ENCODE results near the gene OR2F2.

Gene OR2F2, protein sequence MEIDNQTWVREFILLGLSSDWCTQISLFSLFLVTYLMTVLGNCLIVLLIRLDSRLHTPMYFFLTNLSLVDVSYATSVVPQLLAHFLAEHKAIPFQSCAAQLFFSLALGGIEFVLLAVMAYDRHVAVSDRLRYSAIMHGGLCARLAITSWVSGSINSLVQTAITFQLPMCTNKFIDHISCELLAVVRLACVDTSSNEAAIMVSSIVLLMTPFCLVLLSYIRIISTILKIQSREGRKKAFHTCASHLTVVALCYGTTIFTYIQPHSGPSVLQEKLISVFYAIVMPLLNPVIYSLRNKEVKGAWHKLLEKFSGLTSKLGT

DNA sequence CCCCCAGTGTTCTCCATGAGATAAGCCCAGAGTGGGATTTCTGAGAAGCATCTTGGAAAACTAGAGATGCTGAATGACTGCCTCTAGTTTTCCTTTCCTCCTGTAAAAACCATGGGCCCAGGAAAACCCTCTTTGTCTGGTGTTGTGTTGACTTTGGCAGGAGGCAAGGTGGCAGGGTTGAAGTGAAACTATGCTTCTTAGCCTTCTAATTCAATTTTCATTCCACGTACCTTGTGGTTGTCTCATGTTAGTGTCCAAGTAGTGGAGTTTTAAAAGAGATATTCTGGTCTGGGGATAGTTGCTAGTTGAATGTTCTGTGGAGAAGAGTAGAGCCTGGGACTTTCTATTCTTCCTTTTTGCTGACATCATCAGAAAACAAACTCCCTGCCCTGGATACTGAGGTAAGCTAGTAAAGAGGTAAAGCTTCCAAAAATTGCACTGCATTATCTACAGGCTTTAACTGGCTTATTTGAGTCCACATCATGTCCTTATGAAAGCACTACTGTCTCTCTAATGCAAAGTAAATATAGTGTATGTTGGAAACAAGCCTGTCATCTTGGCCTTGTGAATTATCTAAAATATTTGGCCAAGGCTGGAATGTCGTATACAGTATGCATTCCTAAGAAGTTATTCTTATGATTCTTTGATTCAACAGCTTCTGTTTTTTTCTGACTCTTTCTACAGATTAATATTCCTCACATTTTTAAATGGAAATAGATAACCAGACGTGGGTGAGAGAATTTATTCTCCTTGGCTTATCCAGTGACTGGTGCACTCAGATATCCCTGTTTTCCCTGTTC is at the start of gene OR2F2:
Gene OR2F2 (plus strand): TSS at position 708 of the 800 bp plus-strand sequence. CDS start 0 bp downstream, at position 708.
- DNase-seq: no peak

DNA sequence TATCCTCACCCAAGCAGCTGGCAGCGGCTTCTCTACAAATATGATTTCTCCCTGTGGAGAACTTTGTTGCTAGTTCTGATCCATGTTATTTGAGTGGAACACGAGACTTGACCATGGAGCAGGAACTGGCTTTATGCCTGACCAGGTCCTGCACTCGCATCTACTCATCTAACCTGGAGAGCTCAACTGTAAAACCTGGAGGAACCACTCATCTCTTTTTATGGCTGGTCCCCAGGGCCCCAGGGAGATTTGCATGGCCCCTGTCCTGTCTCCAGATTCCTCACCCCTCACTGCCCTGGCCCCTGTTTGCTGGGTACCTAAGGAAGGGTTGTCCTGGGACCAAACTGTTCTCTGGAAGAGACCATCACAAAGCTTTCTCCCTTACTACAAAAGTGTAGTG is 49.1 kb upstream of the OR2F2 start:
- DNase-seq: no peak

DNA sequence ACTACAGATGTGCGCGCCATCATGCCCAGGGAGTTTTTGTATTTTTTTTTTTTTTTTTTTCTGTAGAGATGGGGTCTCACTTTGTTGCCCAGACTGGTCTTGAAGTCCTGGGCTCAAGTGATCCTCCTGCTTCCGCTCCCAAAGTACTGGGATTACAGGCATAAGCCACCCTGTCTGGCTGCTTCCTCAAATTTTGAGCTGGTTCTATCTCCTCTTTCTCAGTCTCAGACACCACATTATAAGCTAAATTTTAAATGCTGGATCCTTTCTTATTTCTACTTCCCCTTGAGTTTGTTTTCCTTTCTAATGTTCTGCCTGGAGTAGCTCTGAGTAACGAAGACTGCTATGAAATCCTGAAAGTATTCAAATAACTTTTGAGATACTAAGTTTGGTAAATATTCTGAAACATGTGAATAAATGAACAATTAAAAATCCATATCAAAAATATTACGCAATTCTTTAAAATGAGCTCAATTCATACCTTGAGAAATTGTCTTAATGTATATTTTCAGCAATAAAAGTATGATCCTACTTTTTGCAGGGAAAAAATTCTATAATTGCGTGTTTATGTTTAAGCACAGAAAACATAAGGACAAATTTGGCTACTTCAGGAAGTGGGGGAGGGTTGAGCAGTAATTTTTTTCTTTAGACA is 48.1 kb upstream of the OR2F2 start:
- DNase-seq: no peak

DNA sequence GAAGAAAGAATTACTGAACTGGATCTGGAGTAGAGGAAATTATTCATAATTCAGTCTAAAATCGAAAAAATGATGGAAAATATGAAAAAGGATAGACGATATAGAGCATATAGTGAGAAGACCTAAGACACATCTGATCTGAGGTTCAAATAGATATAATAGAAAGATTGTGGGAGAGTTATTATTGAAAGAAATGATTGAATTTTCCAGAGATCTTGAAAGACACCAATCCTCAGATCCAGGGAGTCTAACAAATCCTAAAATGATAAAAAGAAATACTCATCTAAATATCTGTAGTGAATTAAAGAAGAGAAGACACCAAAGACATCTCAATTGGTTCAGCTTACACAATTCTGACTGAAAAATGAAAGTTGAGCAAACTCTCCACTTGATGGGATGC is 46.0 kb upstream of the OR2F2 start:
- DNase-seq: no peak

DNA sequence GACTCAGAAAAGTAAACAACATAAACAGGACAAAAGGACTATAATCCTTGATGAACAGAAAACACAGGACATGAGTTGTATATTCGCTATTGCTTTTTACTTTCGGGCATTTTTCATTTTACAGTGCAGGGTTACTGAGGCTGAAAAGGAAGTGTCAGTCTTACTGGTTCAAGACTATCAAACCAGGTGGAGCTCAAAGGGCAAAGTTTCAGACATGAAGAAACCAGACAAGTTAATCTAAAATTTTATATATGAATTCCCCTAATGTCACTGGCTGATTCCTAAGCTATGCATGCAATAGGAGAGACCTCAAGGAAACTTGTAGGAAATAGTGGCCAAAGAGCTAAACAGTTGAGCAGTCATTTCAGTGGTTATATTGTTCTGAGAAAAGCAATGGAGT is 44.5 kb upstream of the OR2F2 start:
- DNase-seq: no peak

DNA sequence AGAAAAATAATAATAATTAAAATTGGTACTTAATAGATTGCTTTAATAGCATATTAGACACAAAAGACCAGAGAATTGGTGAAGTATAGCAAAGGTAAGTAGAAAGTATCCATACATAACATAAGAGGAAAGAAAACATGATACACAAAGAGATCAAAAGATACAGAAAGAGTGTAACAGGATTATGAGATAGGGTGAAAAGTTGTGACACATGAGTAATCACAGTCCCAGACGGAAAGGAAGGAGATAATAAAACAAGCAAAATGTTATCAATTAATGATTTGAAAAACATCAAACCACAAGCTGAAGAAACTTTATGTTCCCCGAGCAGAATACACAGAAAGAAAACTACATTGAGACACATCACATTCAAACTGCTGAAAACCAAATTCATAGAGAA is 43.6 kb upstream of the OR2F2 start:
- no peak for DNase-seq

DNA sequence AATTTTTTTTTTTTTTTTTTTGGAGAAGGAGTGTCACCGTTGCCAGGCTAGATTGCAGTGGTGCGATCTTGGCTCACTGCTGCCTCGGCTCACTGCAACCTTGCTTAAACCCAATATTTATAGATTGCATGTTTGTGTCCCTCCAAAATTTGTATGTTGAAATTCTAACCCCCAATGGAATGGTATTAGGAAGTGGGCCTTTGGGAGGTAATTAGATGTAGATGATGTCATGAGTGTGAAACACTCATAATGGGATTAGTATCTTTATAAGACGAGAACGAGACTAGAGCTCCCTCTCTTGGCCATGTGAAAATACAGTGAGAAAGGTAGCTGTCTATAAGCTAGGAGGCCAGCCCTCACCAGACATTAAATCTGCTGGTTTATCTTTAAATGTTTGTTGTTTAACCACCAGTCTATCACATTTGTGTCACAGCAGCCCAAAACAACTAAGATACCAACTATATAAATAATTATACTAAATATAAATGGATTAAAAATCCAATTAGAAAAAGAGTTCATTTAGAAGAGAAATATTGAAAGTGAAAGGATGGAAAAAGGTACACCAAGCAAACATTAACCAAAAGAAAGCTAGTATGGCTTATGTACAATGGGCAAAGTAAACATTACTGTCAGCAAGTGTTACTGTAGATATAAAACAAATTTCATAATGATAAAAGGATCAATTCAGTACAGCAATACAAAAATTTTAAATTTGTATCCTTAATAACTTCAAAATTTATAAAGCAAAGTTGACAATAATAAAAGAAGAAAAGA is 42.3 kb upstream of the OR2F2 start:
- DNase-seq: no peak

DNA sequence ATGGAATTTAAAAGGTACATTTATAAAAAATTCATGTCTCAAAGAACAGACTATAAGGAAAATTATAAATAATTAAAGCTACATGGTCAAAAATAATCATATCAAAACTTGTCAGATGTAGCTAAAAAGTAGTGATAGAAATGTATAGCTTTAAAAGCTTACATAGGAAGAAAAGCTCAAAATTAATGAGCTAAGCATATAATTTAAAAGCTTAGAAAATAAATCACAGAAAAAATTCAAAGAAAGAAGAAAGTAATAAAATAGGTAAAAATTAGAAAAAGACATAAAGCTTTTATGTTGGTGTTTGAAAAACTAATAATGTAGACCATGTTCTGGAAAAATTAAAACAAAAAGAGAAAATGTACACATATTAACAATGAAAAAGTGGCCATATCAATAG is 38.4 kb upstream of the OR2F2 start:
- DNase-seq: no peak

DNA sequence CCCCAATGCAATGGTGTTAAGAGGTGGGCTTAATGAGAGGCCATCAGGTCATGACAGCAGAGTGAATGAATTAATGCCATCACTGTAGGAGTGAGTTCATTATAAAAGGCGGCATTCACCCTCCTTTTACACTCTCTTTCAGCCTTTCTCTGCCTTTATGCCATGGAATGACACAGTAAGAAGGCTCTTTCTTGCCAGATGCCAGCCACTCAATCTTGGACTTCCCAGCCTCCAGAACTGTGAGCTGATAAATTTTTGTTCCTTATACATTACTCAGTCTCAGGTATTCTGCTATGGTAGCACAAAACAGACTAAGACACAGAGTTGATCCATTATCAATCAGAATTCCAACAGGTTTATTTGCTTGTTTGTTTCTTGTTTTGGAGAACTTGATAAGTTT is 36.2 kb upstream of the OR2F2 start:
- DNase-seq: no peak

DNA sequence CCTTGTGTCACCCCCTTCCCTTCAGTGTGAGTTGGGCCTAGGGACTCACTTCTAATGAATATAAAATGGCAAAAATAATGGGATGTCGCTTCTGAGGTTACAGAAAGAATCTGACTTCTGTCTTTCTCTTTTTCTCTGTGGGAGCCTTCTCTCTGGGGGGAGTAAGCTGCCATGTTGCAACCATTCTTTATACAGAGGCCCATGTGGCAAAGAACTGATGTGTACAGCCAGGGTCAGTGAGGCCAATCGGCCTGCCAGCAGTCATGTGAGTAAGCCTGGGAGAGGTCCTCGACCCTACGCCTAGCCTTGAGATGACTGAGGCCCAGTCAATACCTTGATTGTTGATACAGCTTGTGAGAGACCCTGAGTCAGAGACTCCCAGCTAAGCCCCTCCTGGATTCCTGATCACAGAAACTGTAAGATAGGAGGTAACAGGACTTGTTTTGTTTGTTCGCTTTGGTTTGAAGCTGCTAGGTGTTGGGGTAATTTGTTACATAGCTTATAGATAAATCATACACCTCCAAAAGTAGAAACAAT is 34.7 kb upstream of the OR2F2 start:
- DNase-seq: no peak

DNA sequence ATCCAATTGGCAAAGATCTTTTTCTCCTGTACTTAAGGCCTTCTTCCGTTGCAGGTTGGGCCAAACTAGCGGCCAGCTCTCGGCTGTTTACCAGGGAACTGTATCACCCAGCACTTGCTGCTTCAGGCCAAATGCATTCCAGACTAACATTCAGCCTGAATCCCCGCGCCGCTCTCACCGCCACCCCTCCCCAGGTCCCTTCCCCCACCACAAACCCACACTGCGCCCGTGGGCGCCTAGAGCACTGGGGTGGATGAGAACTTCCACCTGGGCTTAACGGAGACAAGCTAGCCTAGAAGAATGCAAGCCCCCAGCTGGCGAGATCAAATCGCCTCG is 33.7 kb upstream of the OR2F2 start:
- no peak for DNase-seq

DNA sequence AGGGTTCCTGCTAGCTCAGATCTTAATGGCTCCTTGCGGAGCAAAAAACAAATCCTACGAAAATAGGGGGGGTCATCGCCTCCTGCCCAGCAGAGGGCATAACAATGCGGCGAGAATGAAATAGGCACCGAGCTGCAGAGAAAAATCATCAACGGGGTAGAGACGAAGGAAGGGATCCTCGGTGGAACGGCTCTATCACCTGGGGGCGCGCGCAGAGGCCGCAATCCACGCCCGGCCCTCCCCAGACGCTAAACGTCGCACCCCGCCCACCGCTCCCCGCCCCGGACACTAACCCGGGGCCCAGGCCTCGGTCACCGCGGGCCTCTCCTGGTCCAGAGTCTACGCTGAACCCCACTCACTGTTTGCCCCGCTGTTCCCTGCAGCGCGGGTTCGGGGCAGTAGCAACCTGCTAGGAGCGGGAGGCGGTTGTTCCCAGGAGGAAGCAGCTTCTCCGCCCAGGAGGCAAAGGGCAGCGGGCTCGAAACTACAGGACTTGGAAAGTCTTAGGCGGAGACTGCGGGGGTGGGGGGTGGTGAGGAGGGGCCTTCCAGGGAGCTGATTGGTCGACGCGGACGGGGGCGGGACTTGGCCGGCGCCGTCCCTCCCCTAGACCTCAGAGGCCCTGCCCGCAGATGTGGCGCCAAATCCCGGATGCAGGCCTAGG is 33.2 kb upstream of the OR2F2 start, which contains the start of gene TCAF1:
Gene TCAF1 (minus strand): TSS at position 509 of the 664 bp plus-strand sequence. CDS start 25,568 bp downstream, outside the sequence.
- DNase-seq: peak; percentile 98

DNA sequence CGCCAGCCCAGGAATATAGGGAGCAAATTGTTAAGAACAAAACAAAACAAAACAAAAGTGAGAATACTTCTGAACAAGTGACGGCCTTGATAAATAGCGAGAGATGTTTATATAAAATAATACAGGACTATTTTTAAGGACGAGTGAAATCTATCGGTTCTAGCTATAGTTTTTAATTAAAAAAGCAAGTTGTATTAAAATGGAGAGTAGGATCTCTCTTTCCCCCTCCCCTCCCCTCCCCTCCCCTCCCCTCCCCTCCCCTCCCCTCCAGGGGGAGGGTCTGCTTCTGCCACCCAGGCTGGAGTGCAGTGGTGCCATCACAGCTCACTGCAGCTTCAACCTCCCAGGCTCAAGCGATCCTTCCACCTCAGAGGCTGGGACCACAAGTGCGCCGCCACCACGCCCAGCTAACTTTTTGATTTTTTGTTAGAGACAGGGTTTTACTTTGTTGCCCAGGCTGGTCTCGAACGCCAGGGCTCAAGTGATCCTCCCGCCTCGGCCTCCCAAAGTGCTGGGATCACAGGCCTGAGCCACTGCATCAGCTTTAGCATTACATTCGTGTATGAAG is 32.6 kb upstream of the OR2F2 start:
- DNase-seq: no peak

DNA sequence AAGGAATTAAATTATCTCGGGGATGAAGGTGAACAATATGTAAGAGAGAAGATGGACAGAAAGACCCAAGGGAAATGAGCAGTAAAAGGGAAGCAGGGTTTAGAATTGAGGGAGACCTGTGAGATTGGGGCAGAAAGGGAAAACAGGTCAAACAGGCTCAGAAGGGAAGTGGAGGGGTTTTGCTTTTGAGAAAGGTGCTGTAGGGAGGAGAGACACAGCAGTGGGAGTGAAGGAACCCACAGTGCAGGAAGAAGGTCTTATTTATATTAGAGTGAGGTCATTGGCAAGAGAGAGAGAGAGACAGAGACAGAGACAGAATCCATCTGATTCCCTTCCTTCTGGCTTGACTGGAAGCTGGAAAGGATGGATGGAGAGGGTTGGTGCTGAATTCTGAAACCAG is 29.5 kb upstream of the OR2F2 start:
- no peak for DNase-seq

DNA sequence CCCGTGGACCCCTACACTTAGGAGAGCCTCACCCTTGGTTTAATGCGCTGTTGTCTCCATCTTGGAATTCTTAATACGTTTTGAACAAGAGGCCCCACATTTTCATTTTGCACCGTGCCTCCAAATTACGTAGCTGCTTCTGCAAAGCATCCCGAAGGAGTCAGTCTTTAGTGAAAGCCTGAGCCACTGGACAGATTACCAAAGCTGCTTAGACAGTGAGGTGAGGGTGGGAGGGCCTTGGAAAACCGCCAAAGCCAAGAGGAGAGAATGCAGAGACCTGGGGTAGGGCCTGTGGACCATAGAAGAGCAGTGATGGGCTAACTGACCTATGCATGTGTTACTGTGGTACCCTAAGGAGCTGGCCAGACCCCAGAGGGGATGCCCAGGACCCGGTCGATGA is 28.9 kb upstream of the OR2F2 start:
- no peak for DNase-seq

DNA sequence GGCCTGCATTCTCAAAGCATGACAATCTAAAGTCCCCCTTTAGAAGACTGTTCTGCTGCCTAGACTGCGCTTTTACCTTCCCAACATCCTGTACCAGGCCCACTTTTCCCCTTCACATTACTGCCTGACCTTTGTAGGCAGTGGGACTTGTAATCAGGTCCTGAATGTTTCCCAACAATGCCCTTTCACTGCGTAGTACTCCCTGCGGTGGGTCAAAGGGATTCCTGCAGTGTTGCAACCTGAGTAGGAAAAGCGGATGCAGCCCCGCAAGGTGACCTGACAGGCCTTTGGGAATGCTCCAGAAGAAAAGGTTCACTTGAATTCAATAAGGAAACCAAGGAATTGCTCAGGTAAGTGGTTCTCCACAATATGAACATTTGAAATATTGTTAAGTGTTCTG is 28.1 kb upstream of the OR2F2 start:
- no peak for DNase-seq

DNA sequence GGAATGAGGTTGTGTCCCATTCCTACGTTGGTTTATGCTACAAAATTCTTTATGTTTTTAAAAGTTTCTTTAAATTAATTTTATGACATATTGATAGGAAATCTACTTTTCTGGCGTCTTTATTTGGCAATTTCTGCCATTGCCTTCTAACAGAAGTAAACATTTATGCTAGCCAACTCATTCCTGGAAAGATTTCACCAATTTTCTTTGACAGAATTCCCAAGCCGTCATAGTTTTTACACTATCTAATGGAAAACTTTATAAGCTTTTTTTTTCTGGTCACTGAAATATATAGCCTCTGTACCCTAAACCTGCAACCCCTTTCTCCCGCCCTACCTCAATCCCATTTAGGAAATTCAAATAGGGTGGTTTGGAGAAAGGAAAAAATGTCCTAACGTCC is 26.9 kb upstream of the OR2F2 start:
- DNase-seq: no peak

DNA sequence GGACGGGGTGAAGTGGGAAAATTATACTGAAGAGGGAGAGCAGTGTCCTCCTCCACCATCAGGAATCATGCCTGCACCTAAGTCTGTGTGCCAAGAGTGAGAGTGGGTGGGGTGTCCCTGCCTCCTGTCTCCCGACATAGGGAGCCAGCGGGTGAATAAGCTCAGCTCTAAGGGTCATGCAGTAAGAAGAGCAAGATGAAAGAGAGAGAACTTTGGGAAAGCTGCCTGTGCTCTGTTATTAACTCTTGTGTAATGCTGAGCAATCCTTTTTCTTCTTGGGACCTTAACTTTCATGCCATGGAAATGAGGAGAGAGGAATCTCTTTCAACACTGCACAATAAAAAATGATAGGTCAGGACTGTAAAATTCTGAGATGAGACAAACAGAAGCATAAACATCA is 25.2 kb upstream of the OR2F2 start:
- DNase-seq: no peak

DNA sequence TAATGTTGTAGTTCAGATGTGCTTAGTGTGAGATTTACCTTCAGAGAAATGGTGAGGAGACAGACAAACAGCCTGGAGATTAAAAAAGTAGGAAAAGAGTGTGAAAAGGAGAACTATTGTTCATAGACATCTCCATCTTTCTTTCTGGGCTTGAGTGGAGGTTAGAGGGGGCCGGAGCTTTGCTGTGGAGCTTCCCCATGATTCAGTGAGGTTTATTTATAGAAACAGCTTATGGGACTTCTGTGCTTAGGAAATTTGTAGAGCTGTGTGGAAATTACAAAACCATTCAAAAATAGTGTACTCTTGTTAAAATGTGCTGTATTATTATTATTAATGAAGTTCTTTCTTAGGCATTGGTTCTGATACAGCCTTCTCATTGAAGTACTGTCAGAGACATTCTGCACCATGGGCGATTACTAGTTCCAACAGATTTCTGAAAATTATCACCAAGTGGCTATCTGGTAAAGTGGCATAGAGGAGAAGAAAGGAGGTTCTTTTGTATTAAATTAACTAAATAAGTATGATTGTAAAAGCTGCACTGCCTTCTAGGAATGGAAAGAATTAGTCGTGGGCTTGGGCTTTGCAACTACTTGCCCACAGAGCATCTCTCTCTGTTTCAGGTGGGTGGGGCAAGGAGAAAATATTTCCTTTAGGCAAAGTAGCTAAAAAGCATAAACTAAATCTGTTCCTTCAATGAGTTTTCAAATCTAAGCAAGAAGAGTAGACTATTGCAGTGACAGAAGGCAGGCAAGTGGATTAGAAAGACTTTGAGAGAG is 24.4 kb upstream of the OR2F2 start:
- no peak for DNase-seq

DNA sequence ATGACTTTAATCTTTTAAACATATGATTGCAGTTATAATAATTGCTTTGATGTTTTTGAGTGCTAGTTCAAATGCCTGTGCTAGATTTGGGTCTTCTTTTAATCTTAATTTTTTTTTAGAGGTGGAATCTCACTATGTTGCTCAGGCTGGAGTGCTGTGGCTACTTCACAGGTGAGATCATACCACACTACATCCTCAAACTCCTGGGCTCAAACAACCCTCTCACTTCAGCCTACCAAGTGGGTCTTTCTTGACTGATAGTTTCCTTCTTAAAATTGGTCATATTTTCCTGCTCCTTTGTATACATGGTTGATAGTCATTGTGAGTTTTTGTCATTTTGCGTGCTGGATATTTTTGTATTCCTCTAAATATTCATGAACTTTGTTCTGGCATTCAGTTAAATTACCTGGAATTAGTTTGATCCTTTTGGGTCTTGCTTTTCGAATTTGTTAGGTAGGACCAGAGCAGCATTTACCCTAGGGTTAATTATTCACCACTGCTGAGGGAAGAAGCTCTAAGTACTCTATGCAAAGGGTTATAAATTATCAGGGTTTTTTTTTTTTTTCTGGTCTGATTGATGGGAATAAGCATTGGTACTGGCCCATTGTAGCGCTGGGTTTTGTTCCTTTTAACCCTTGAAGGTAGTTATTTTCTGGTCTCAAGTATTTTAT is 21.0 kb upstream of the OR2F2 start:
- no peak for DNase-seq

Measured in suppressor macrophage treated with lipopolysaccharide for 4 hours (primary cell).